Progenitor cell of endocrine pancreas (in vitro differentiated cells): ENCODE results near the gene GRK5. TPM values are rescaled to one million over a fixed set of nuclear protein-coding genes. Genes with fewer than 3 reads are reported as not detected.

Experiments used
- DNase-seq: peaks from one replicate; pipeline ENCODE4 v3.0.0; 2021; ENCODE audit warnings: low spot score; ENCODE audit not compliant: unreplicated experiment
- H3K27ac Mint-ChIP-seq: 2 replicates; pipeline ENCODE4 v1.8.0; 2021; ENCODE audit warnings: mild to moderate bottlenecking, moderate library complexity, mixed read lengths
- H3K27me3 Mint-ChIP-seq: 2 replicates; pipeline ENCODE4 v1.8.0; 2021; ENCODE audit warnings: mixed read lengths
- H3K36me3 Mint-ChIP-seq: 2 replicates; pipeline ENCODE4 v1.8.0; 2022; ENCODE audit warnings: mixed read lengths; ENCODE audit not compliant: insufficient read depth
- H3K4me1 Mint-ChIP-seq: 2 replicates; pipeline ENCODE4 v1.8.0; 2021; ENCODE audit warnings: low read depth, mixed read lengths
- H3K4me3 Mint-ChIP-seq: 2 replicates; pipeline ENCODE4 v1.8.0; 2021; ENCODE audit warnings: low read depth, mild to moderate bottlenecking, moderate library complexity, mixed read lengths
- H3K9me3 Mint-ChIP-seq: 2 replicates; pipeline ENCODE4 v1.8.0; 2021; ENCODE audit warnings: low read depth, mixed read lengths
- CTCF ChIP-seq: fragments of 200-600 bp; sonication (generic); IDR thresholded peaks from one replicate; pipeline ENCODE4 v1.5.0; 2021; ENCODE audit warnings: antibody characterized with exemption, mild to moderate bottlenecking; ENCODE audit not compliant: unreplicated experiment
- microRNA-seq: library from miRNA; unstranded; fragments of <30 nt; microRNA quantifications from one replicate; pipeline ENCODE4 v1.1.0, GENCODE V29; 2020; ENCODE audit warnings: borderline number of aligned reads; ENCODE audit not compliant: unreplicated experiment
- total RNA-seq: library from RNA; stranded (reverse); gene quantifications from 2 replicates; pipeline ENCODE4 v1.2.1, GENCODE V29; 2021

The GRK5 gene
- total RNA-seq, 1 donor from 2014 or later, result 21.6 TPM

- TF ChIP-seq CTCF, result no peak
- Mint-ChIP-seq H3K36me3 (no peaks in the 10 kb centered on the region), H3K4me1 (peaks cover 18% of the 10 kb centered on the region), H3K27ac (no peak overlapping the region), H3K9me3 (no peaks in the 10 kb centered on the region), H3K4me3 (no peak overlapping the region), H3K27me3 (peaks cover 27% of the 10 kb centered on the region)
- DNase-seq, result no peak
Observed at GRCh38 chr10:119502209-119502608, 294.8 kb downstream of the GRK5 start.

GRCh38 chr10:119502618-119503155 is 295.3 kb downstream of the GRK5 start:
- Mint-ChIP-seq H3K4me3 (no peak overlapping the region), H3K9me3 (no peaks in the 10 kb centered on the region), H3K27ac (no peak overlapping the region), H3K36me3 (no peaks in the 10 kb centered on the region), H3K27me3 (peaks cover 27% of the 10 kb centered on the region), H3K4me1 (peaks cover 18% of the 10 kb centered on the region)
- TF ChIP-seq CTCF, result no peak
- DNase-seq, result no peak

GRCh38 chr10:119503821-119504220 is 296.4 kb downstream of the GRK5 start:
- Mint-ChIP-seq H3K27me3 (peaks cover 27% of the 10 kb centered on the region), H3K9me3 (no peaks in the 10 kb centered on the region), H3K4me1 (peaks cover 13% of the 10 kb centered on the region), H3K27ac (no peak overlapping the region), H3K4me3 (no peak overlapping the region), H3K36me3 (no peaks in the 10 kb centered on the region)
- DNase-seq, result no peak
- TF ChIP-seq CTCF, result no peak

GRCh38 chr10:119504651-119505050 is 297.3 kb downstream of the GRK5 start:
- TF ChIP-seq CTCF, result no peak
- no peak overlapping the region for H3K27ac Mint-ChIP-seq
- H3K9me3 Mint-ChIP-seq, result no peaks in the 10 kb centered on the region
- no peak for DNase-seq
- H3K27me3 Mint-ChIP-seq, result peaks cover 27% of the 10 kb centered on the region
- peaks cover 5% of the 10 kb centered on the region for H3K4me1 Mint-ChIP-seq
- H3K4me3 Mint-ChIP-seq, result no peak overlapping the region
- H3K36me3 Mint-ChIP-seq, result no peaks in the 10 kb centered on the region

GRCh38 chr10:119505131-119505551 is 297.8 kb downstream of the GRK5 start:
- no peak overlapping the region for H3K4me3 Mint-ChIP-seq
- no peak for DNase-seq

More at GRCh38 chr10:119505131-119505551, 297.8 kb downstream of the GRK5 start:
- no peak for TF ChIP-seq CTCF
- Mint-ChIP-seq H3K27ac (no peak overlapping the region), H3K4me1 (peaks cover under 1% of the 10 kb centered on the region), H3K27me3 (peaks cover 27% of the 10 kb centered on the region), H3K9me3 (no peaks in the 10 kb centered on the region), H3K36me3 (no peaks in the 10 kb centered on the region)

Small RNA genes within 50 kb of the gene (microRNA-seq; reads per million reads assigned to microRNA genes)
- gene MIR4681, result not detected

Other genes with a start within 250 kb of the GRK5 start
- gene NANOS1, start 177.9 kb upstream of the GRK5 start, total RNA-seq, result 2.7 and 3.5 TPM in 2 replicates
- 127 and 129 TPM in 2 replicates for gene EIF3A, start 126.8 kb upstream of the GRK5 start, total RNA-seq
- 44.6 and 48.5 TPM in 2 replicates for gene DENND10, start 103.5 kb upstream of the GRK5 start, total RNA-seq
- gene SFXN4, start 41.9 kb upstream of the GRK5 start, total RNA-seq, result 25.7 and 27.2 TPM in 2 replicates
- 116 and 117 TPM in 2 replicates for gene PRDX3, start 28.8 kb upstream of the GRK5 start, total RNA-seq